GM11168 (cell line): ENCODE data around the gene PPP1R14D.

ENCODE experiments used
- in situ Hi-C: fragments of 300-500 bp; cut with MboI; formaldehyde crosslinking; loops from one replicate; pipeline ENCODE4 v1.12.0; 2022; ENCODE audit warnings: low sequenced_read_pairs; ENCODE audit not compliant: unreplicated experiment

Gene PPP1R14D

GRCh38 chr15:40825661-40826422 is 2.7 kb downstream of the PPP1R14D start:
- in situ Hi-C loops = no loop called here

GRCh38 chr15:40823572-40824343 is 4.8 kb downstream of the PPP1R14D start:
- in situ Hi-C loops = no loop called here

GRCh38 chr15:40821195-40821594 is 7.3 kb downstream of the PPP1R14D start:
- in situ Hi-C loops = no loop called here

DNA sequence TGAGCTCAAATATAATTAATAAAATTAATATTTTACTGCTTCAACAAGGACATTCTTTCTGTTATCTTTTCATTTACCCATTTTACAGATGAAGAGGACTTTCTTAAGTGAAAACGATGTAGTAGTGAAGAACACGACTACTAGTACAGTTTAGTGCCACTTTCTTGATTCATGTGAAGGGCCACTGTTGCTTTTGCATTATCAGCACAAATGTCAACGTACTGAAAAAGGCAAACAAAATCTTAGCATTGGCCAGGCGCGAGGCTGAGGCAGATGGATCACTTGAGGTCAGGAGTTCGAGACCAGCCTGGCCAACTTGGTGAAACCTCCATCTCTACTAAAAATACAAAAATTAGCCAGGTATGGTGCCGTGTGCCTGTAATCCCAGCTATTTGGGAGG is 9.5 kb downstream of the PPP1R14D start:
- in situ Hi-C loops = no loop called here

GRCh38 chr15:40815042-40815698 is 13.3 kb downstream of the PPP1R14D start:
- in situ Hi-C loops = no loop called here

- in situ Hi-C loops = no loop called here
Measured at GRCh38 chr15:40812721-40813425, 15.6 kb downstream of the PPP1R14D start.

GRCh38 chr15:40808861-40809450 is 19.6 kb downstream of the PPP1R14D start:
- in situ Hi-C loops = no loop called here

GRCh38 chr15:40807888-40808461 is 20.5 kb downstream of the PPP1R14D start:
- in situ Hi-C loops = no loop called here

DNA sequence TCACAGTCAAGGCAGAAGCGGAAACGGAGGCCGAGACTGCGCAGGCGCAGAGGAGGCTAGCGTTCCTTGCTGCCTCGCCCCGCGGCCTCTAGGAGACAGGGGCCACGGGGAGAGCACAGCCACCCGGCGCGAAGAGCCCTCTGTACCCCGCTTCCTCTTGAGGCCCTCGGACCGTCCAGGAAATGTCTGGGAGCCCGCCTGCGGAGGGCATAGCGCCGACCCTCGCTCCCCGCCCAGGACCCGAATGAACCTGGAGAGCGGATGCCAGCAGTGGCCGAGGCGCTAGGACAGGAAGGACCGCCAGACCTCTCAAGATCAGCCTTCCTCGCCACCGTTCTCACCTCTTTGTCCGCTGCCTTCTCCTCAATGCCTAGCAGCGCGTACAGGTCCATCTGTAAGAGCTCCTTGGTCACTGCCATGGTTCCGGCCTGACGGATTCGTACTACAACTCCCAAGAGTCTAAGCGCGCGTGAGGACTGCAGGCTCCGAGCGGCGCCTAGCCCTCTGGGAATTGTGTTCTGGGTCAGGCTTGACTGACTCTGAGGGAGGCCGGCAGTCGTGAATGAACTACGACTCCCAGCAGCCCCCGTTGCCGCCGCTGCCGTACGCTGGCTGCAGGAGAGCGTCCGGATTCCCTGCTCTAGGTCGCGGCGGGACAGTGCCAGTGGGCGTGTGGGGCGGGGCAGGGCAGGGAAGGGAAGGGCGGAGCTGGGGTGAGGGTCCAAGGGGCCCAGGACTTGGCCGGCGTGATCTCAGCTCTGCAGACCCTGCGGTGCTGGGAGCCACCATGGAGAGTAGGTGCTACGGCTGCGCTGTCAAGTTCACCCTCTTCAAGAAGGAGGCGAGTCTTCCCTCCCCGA is 21.2 kb downstream of the PPP1R14D start, which contains the start of the genes DNAJC17 and ZFYVE19:
DNAJC17 (minus strand) TSS at position 446 of the 860 bp plus-strand sequence; CDS start at position 419, 27 bp downstream.
ZFYVE19 (plus strand) TSS at position 62 of the 860 bp plus-strand sequence; CDS start at position 563, 501 bp downstream.
- in situ Hi-C loops = no loop called here

GRCh38 chr15:40806672-40807027 is 21.9 kb downstream of the PPP1R14D start:
- in situ Hi-C loops = no loop called here

- in situ Hi-C loops = no loop called here
Measured at GRCh38 chr15:40803688-40804087, 24.8 kb downstream of the PPP1R14D start.

DNA sequence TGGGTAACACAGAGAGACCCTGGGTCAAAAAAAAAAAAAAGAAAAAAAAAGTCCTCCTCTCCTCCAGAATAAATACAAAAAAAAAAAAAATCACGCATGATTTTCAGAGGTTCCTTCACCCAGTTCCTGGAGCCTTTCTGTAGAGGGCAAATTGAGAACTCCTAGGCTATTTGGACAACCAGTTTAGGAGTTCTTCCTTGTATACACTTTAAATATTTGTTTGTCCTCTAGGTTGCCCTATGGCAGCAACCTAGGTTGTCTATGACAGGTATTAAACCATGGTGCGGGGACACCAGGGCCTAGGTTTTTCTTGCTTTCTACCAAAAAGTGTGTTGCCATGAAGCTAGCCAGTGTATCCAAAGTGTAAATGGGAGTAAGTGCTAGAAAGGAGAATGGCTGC is 25.4 kb downstream of the PPP1R14D start:
- in situ Hi-C loops = no loop called here

DNA sequence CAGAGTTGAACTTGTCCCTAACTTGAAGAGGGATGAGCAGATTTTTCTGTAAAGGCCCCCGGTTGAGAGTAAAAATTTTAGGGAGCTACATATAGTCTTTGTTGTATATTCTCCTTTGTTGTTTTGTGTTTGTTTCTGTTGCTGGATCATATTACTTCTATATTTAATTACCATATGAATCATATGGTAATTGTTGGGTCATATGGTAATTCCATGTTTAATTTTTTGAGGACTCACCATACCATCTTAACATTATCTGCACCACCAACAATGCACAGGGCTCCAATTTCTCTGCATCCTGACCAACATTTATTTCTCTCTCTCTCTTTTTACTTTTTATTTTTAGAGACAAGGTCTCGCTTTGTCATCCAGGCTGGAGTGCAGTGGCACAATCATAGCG is 29.0 kb downstream of the PPP1R14D start:
- in situ Hi-C loops = no loop called here

GRCh38 chr15:40796512-40796911 is 32.0 kb downstream of the PPP1R14D start:
- in situ Hi-C loops = no loop called here

DNA sequence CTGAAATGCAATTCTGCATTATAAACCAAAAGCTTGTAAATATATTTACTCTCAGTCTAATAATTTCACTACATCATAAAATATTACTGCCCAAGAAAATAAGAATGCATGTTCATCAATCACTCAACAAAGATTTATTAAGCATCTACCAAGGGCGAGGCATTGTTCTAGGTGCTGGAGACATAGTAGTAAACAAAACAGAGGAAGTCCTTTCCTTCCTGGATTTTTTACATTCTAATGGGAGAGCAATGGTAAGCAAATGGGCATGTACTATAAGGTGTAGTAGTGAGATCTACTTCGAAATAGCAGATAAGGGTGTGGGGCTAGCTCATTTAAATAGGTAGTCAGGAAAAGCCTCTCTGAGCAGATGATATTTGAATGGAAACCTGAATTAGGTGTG is 32.5 kb downstream of the PPP1R14D start:
- in situ Hi-C loops = no loop called here

DNA sequence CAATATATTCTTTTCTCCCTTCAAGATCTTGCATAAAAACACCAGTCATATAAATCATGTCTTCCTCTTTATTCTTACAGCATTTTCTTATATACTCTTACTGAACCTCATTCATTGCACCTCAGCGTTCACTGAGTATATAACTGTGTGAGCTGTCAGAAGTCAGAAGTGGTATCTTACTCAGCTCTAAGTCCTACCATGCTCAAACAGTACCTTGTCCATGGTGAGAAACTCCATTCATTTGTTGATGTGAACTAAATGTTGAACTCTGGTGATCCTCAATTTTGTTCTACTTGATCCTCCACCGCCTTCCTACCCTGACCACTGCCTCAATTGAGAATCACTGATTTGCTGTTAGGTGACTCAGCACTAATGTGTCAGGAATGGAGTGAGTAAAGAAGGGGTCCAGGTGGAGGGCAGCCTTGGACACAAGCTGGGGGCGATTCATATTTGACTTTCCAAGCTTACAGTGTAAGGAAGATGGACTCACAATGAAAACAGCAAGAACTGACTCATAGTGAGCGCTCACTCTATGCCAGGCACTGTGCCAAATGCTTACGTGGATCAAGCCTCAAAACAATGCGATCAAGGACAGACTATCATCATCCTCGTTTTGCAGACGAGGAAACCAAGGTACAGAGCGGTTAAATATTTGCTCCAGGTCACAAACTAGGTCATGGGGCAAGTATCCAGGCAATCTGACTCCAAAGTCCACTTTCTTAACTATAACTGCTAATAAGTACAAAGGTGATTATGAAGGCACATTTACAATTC is 35.1 kb downstream of the PPP1R14D start:
- in situ Hi-C loops = no loop called here

DNA sequence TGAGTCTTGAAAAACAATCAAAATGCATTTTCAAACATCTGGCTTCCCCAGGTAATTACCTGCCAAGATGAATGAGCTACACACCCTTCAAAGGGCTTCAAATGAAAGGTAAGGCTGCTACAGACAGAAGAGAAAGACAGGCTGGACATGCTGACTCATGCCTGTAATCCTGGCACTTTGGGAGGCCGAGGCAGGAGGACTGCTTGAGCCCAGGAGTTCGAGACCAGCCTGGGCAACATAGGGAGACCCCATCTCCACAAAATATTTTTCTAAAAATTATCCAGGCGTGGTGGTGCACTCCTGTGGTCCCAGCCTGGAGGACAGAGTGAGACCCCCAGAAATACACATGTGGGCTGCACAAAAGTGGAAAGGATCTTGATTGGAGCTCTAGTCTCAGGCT is 36.1 kb downstream of the PPP1R14D start:
- in situ Hi-C loops = no loop called here

GRCh38 chr15:40790718-40791117 is 37.8 kb downstream of the PPP1R14D start:
- in situ Hi-C loops = no loop called here
